ENCODE results near the gene C17orf113.

C17orf113 gene

DNA sequence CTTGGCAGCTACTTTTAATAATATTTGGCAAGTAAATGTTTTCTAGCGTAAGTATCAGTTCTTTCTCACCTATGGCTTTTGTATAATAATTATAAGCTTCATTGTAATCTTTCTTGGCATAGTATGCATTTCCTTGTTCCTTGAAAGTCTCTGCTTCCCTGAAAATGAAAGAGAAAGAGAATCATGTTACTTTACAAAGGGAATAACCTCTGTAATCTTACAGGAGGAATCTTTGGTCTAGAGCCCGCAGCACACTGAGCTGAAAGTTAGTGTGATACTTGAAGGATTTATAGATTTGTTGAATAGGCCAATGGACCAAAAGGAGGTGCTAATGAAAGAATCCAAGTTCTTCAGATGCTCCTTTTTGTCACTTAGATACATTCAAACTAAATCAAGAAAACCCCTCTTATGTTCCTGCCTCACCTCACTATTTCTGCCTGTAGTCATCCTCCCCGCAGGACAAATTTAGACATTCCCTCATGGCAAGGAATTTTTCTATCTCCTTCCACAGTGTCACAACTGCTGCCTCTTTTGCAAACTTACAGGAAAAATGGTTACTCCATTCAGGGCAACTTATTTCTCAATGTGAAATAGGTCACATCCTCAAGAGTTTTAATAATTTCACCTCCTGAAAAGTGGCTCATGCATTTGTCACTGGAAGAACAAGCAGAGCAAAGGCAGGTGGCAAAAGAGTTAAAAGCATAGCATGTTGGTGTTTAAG lies 49.8 kb downstream of the C17orf113 start:
- Mint-ChIP-seq H3K9me3 (no peaks in the 10 kb centered on the region), H3K27me3 (ENCODE audit: low read depth) (no peaks in the 10 kb centered on the region), H3K4me1 (ENCODE audit: low read depth) (peaks cover 28% of the 10 kb centered on the region), H3K4me3 (no peak overlapping the region), H3K27ac (no peak overlapping the region), H3K36me3 (ENCODE audit: low read depth) (peaks cover 27% of the 10 kb centered on the region)

DNA sequence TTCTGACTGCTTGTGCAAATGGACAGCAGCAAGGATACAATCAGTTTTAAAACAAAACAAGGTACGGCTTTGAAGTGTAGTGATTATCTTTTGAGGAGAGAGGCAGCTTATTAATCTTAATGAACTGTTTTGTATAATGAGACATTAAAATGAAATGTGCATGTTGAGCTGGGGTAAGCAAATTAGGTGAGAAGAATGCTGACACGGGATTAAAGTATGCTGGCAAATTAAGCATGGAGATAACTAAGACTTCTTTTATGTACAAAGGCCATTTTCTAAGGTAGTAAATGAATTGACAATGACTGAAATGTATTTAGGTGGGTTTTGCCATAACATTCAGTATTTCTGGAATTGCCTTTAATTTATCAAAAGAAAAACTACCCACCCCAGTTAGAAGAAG lies 51.9 kb downstream of the C17orf113 start:
- Mint-ChIP-seq H3K9me3 (no peaks in the 10 kb centered on the region), H3K27me3 (ENCODE audit: low read depth) (no peaks in the 10 kb centered on the region), H3K36me3 (ENCODE audit: low read depth) (peaks cover 37% of the 10 kb centered on the region), H3K4me3 (no peak overlapping the region), H3K27ac (no peak overlapping the region), H3K4me1 (ENCODE audit: low read depth) (peaks cover 18% of the 10 kb centered on the region)

DNA sequence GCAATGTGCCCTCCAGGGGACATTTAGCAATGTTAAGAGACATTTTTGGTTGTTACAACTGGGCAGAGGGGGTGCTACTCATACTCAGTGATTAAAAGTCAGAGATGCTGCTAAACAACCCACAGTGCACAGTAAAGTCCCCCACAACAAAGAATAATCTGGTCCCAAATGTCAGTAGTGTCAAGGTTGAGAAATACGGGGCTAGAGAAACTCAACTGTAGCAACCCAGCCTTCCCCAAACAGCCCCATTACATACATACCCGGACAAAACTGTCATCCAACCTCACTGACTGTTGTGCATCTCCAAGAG lies 53.6 kb downstream of the C17orf113 start:
- H3K27ac Mint-ChIP-seq = no peak overlapping the region
- H3K4me1 Mint-ChIP-seq (ENCODE audit: low read depth) = peaks cover 11% of the 10 kb centered on the region
- H3K27me3 Mint-ChIP-seq (ENCODE audit: low read depth) = no peaks in the 10 kb centered on the region
- H3K4me3 Mint-ChIP-seq = no peak overlapping the region
- H3K9me3 Mint-ChIP-seq = no peaks in the 10 kb centered on the region
- H3K36me3 Mint-ChIP-seq (ENCODE audit: low read depth) = peaks cover 35% of the 10 kb centered on the region

DNA sequence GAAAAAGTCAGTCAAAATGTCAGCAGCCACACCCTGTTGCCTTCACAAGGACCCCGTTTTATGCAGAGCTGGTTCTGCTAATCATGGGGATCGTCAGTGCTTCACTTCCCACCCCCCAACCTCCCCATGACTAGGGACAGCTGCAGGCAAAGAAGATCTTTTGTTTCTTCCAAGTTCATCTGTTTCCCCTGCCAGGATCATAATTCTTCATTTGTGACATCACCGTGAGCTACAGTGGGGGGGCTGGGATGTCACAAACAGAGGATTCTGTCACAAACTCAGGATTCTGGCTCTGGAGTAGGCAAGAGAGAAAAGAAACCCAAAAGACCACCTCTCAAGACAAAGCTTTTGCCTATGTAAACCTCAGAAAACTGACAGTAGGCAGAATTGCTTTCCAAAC lies 57.8 kb downstream of the C17orf113 start:
- H3K27ac Mint-ChIP-seq = no peak overlapping the region

DNA sequence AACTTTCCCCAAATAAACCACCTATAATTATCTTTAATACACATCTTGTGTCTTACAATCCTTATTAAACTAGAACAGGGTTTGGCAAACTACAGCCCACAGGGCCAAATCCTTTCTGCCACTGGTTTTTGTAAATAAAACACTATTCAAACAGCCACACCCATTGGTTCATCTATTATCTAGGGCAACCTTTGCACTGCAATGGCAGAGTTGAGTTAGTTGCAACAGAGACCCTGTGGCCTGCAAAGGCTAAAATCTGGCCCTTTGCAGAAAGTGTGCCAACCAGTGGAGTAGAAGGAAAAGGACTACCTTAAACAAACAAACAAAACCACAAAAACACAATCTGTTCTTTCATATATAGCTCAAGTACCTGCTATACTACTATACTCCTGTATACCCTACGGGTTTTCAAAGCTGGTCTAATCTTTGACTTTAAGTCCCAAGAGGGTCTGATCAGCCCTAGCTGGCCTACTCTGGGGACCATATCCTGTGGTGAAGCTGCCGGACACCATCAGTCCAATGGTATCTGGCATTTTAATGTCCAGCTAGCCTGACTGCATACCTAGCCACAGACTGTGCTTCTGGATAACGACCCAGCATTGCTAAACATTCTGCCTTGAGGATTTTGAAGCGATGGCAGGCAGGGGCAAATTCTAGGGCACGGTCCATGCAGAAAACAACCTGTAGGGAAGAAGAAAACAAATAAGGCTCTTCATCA lies 60.5 kb downstream of the C17orf113 start:
- Mint-ChIP-seq H3K36me3 (ENCODE audit: low read depth) (peaks cover 48% of the 10 kb centered on the region), H3K9me3 (no peaks in the 10 kb centered on the region), H3K4me3 (no peak overlapping the region), H3K27me3 (ENCODE audit: low read depth) (no peaks in the 10 kb centered on the region), H3K4me1 (ENCODE audit: low read depth) (peaks cover 10% of the 10 kb centered on the region), H3K27ac (no peak overlapping the region)

More for the DNA sequence above, 57.8 kb downstream of the C17orf113 start:
- Mint-ChIP-seq H3K9me3 (no peaks in the 10 kb centered on the region), H3K4me3 (no peak overlapping the region), H3K4me1 (ENCODE audit: low read depth) (peaks cover 14% of the 10 kb centered on the region), H3K36me3 (ENCODE audit: low read depth) (peaks cover 51% of the 10 kb centered on the region), H3K27me3 (ENCODE audit: low read depth) (no peaks in the 10 kb centered on the region)

DNA sequence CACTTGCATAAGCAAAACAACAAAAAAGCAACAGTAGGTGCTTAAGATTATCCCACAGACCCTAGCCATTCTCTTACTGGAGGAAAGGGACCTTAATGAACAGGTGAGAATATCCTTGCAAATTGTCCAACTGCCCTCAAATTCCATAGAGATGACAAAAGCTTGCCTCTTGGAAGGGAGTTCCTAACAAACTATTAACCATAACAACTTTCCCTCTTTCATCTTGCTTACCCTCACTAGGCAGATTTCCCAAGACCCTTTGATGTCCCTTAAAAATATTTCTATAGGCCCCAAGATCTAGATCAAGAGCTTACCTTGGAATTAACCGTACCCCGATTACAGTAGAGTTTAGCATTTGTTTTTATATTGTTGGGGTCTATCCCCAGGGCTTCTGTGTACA lies 62.0 kb downstream of the C17orf113 start:
- no peak overlapping the region for H3K4me3 Mint-ChIP-seq
- peaks cover 48% of the 10 kb centered on the region for H3K36me3 Mint-ChIP-seq (ENCODE audit: low read depth)
- no peaks in the 10 kb centered on the region for H3K9me3 Mint-ChIP-seq
- no peak overlapping the region for H3K27ac Mint-ChIP-seq
- H3K4me1 Mint-ChIP-seq (ENCODE audit: low read depth) = peaks cover 12% of the 10 kb centered on the region
- no peaks in the 10 kb centered on the region for H3K27me3 Mint-ChIP-seq (ENCODE audit: low read depth)
